ENCODE data around the gene OR5K3. TPM values are rescaled to one million over a fixed set of nuclear protein-coding genes. Genes with fewer than 3 reads are reported as not detected.

The OR5K3 gene
- polyA plus RNA-seq, 3 donors, result not detected

DNA sequence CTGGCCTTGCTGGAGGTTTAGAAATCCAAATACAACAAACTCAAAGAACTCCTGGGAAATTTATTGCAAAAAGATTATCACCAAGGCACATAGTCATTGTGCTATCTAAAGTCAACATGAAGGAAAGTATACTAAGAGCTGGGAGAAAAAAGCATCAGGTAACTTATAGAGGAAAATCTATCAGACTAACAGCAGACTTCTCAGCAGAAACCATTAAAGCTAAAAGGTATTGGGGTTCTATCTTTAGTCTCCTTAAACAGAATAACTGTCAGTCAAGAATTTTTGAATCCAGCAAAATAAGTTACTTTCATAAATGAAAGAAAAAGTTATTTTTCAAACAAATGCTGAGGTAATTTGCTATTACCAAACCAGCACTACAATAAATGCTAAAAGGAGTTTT is 8.0 kb downstream of the OR5K3 start:
- Mint-ChIP-seq H3K27me3 (ENCODE audit: low read depth in 3 of 3) (no peaks in the 10 kb centered on the region), H3K4me1 (no peaks in the 10 kb centered on the region), H3K9me3 (peaks cover 12 to 28% (median 16%) of the 10 kb centered on the region in 7 donors), H3K4me3 (no peak overlapping the region), H3K36me3 (no peaks in the 10 kb centered on the region), H3K27ac (no peak overlapping the region)
- H3K27me3 ChIP-seq (ENCODE audit: control insufficient read depth in 2 of 2, insufficient read depth in 2 of 2, low read length in 2 of 2), result no peaks in the 10 kb centered on the region
- no peak overlapping the region for H3K4me2 ChIP-seq (replicated peaks; ENCODE audit: extremely low read depth, low read length, poor library complexity, severe bottlenecking)
- TF ChIP-seq, protein P1, sequence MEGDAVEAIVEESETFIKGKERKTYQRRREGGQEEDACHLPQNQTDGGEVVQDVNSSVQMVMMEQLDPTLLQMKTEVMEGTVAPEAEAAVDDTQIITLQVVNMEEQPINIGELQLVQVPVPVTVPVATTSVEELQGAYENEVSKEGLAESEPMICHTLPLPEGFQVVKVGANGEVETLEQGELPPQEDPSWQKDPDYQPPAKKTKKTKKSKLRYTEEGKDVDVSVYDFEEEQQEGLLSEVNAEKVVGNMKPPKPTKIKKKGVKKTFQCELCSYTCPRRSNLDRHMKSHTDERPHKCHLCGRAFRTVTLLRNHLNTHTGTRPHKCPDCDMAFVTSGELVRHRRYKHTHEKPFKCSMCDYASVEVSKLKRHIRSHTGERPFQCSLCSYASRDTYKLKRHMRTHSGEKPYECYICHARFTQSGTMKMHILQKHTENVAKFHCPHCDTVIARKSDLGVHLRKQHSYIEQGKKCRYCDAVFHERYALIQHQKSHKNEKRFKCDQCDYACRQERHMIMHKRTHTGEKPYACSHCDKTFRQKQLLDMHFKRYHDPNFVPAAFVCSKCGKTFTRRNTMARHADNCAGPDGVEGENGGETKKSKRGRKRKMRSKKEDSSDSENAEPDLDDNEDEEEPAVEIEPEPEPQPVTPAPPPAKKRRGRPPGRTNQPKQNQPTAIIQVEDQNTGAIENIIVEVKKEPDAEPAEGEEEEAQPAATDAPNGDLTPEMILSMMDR (IDR thresholded peaks at IDR 0.05), result no peak
- H3K79me2 ChIP-seq (ENCODE audit: insufficient read depth, low read length), result no peaks in the 10 kb centered on the region
- no peak overlapping the region for H3K9ac ChIP-seq (ENCODE audit: insufficient read depth, low read length, poor library complexity, severe bottlenecking)
- H2AFZ ChIP-seq (ENCODE audit: insufficient read depth, low read depth, low read length, poor library complexity, severe bottlenecking), result no peak overlapping the region
- no peak for DNase-seq
- H3K4me1 ChIP-seq (ENCODE audit: control insufficient read depth in 1 of 2, insufficient read depth in 2 of 2, low read length in 2 of 2), result no peaks in the 10 kb centered on the region
- no peak overlapping the region for H3K27ac ChIP-seq (ENCODE audit: low read depth in 1 of 2, low read length in 2 of 2)
- H3K9me3 ChIP-seq (replicated peaks in 1 of 2; ENCODE audit: control insufficient read depth in 1 of 2, insufficient read depth in 1 of 2, low read length in 2 of 2), result peaks cover 5 to 18% of the 10 kb centered on the region in 2 donors
- no peaks in the 10 kb centered on the region for H3K36me3 ChIP-seq (replicated peaks in 1 of 2; ENCODE audit: control insufficient read depth in 1 of 2, insufficient read depth in 2 of 2, low read length in 2 of 2)
- no peaks in the 10 kb centered on the region for H4K20me1 ChIP-seq (ENCODE audit: insufficient read depth, low read length)
- no peak overlapping the region for H3K4me3 ChIP-seq (replicated peaks in 1 of 3; ENCODE audit: low read depth in 2 of 3, low read length in 3 of 3)
- intact Hi-C loops (cut with micrococcal nuclease), result no loop called here

DNA sequence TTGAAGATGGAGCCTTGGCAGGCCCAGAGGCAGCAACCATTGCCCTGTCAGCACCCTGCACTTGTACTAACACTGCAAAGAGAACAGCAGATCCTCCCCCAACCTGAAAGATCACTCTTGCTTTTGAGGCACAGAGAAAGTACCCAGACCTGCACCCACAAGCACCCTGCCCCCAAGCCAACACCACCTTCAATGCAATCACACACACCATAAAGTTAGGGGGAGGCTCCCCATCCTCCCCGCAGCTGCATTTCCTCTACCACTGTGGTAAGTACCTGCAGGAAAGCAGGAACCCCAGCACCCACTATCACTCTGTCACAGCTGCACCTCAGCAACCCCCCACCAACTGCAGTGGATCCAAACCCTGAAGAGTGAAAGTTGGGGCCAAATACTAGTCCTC is 12.0 kb downstream of the OR5K3 start:
- H3K36me3 ChIP-seq (replicated peaks in 1 of 2; ENCODE audit: control insufficient read depth in 1 of 2, insufficient read depth in 2 of 2, low read length in 2 of 2), result no peaks in the 10 kb centered on the region
- Mint-ChIP-seq H3K27me3 (ENCODE audit: low read depth in 3 of 3) (no peaks in the 10 kb centered on the region), H3K9me3 (peaks cover 18 to 46% (median 25%) of the 10 kb centered on the region in 7 donors), H3K4me3 (no peak overlapping the region), H3K27ac (peak overlapping the region in 1 of 7 donors; percentile 18), H3K36me3 (no peaks in the 10 kb centered on the region), H3K4me1 (no peaks in the 10 kb centered on the region)
- no peaks in the 10 kb centered on the region for H3K4me1 ChIP-seq (ENCODE audit: control insufficient read depth in 1 of 2, insufficient read depth in 2 of 2, low read length in 2 of 2)
- H3K27me3 ChIP-seq (ENCODE audit: control insufficient read depth in 2 of 2, insufficient read depth in 2 of 2, low read length in 2 of 2), result no peaks in the 10 kb centered on the region
- H3K27ac ChIP-seq (ENCODE audit: low read depth in 1 of 2, low read length in 2 of 2), result no peak overlapping the region
- no peak for DNase-seq
- TF ChIP-seq, protein P1 (IDR thresholded peaks at IDR 0.05), result no peak
- H3K79me2 ChIP-seq (ENCODE audit: insufficient read depth, low read length), result no peaks in the 10 kb centered on the region
- no peak overlapping the region for H3K9ac ChIP-seq (ENCODE audit: insufficient read depth, low read length, poor library complexity, severe bottlenecking)
- no peak overlapping the region for H2AFZ ChIP-seq (ENCODE audit: insufficient read depth, low read depth, low read length, poor library complexity, severe bottlenecking)
- intact Hi-C loops (cut with micrococcal nuclease), result no loop called here
- no peaks in the 10 kb centered on the region for H4K20me1 ChIP-seq (ENCODE audit: insufficient read depth, low read length)
- no peak overlapping the region for H3K4me2 ChIP-seq (replicated peaks; ENCODE audit: extremely low read depth, low read length, poor library complexity, severe bottlenecking)
- peaks cover 16 to 22% of the 10 kb centered on the region in 2 donors for H3K9me3 ChIP-seq (replicated peaks in 1 of 2; ENCODE audit: control insufficient read depth in 1 of 2, insufficient read depth in 1 of 2, low read length in 2 of 2)
- H3K4me3 ChIP-seq (replicated peaks in 1 of 3; ENCODE audit: low read depth in 2 of 3, low read length in 3 of 3), result no peak overlapping the region
- no CpG with 5 or more reads among the region's 1 CpG for WGBS (ENCODE audit: insufficient coverage)
